GM12878 (cell line): Measurements from ENCODE around the gene TPD52L2. TPM values are rescaled to one million over a fixed set of nuclear protein-coding genes. Genes with fewer than 3 reads are reported as not detected.

Experiments
- ATAC-seq: fragments of 200-7000 bp; cut with Tn5 transposase; 3 replicates; pipeline ENCODE4 v1.9.1; 2020; ENCODE audit warnings: mild to moderate bottlenecking, moderate library complexity
- BruUV-seq: library from RNA; stranded (reverse); fragments of 400-500 nt; replicated peaks from 2 replicates; lab custom pipeline; 2021; lab: Mats Ljungman, UMichigan
- CTCF ChIA-PET: fragments of 300-600 bp; sonication (Branson Sonifier 250); formaldehyde crosslinking; extraction: SDS; loops from one replicate; lab custom pipeline; 2021; ENCODE audit warnings: inconsistent platforms; lab: Yijun Ruan, JAX
- POLR2A ChIA-PET: fragments of 350-600 bp; formaldehyde crosslinking; extraction: SDS; loops from one replicate; lab custom pipeline; 2021; ENCODE audit warnings: inconsistent platforms; lab: Charles Lee
- RAD21 ChIA-PET: fragments of 300-600 bp; sonication (Branson Sonifier 250); formaldehyde crosslinking; loops from one replicate; lab custom pipeline; 2023; ENCODE audit warnings: antibody characterized with exemption; ENCODE audit not compliant: unreplicated experiment; lab: Charles Lee
- SMC1A ChIA-PET: fragments of 300-600 bp; sonication (Branson Sonifier 250); formaldehyde crosslinking; loops from one replicate; lab custom pipeline; 2023; ENCODE audit not compliant: unreplicated experiment, uncharacterized antibody; lab: Charles Lee
- DNase-seq: peaks from one replicate; pipeline ENCODE4 v3.0.0-alpha.2; 2011; ENCODE audit warnings: low read depth, low spot score
- FAIRE-seq: peaks from 3 replicates; lab custom pipeline; 2011; peaks lifted over from hg19 to GRCh38; lab: Jason Lieb, UNC
- H2AFZ ChIP-seq: 2 replicates; pipeline ENCODE4 v1.6.0; 2011; ENCODE audit warnings: low read depth, low read length, control low read depth; ENCODE audit not compliant: control insufficient read depth
- H3K27ac ChIP-seq: 2 replicates; pipeline ENCODE4 v1.5.1; 2011; ENCODE audit warnings: control low read depth; ENCODE audit not compliant: control insufficient read depth, insufficient read depth
- H3K27me3 ChIP-seq, 2 experiments: replicated peaks in 1 of 2; 2 replicates each; pipeline versions ENCODE4 v1.6.0 to v1.6.1; 2011; ENCODE audit warnings: low read length in 1 of 2; ENCODE audit not compliant: control insufficient read depth in 2 of 2, insufficient read depth in 2 of 2
- H3K36me3 ChIP-seq, 2 experiments: 2 replicates each; pipeline ENCODE4 v1.5.1; 2011; ENCODE audit warnings: low read length in 1 of 2; ENCODE audit not compliant: control insufficient read depth in 2 of 2, insufficient read depth in 2 of 2
- H3K4me1 ChIP-seq: 2 replicates; pipeline ENCODE4 v1.6.1; 2011; ENCODE audit warnings: mild to moderate bottlenecking, low read length, moderate library complexity, mixed read lengths; ENCODE audit not compliant: control insufficient read depth, insufficient read depth
- H3K4me2 ChIP-seq: 2 replicates; pipeline ENCODE4 v1.6.0; 2011; ENCODE audit warnings: control low read depth; ENCODE audit not compliant: control insufficient read depth, insufficient read depth
- H3K4me3 ChIP-seq: fragments of 200-600 bp; sonication (generic); 2 replicates; pipeline ENCODE4 v1.5.1; 2016
- H3K79me2 ChIP-seq: 2 replicates; pipeline ENCODE4 v1.6.0; 2011; ENCODE audit warnings: low read length; ENCODE audit not compliant: control insufficient read depth, insufficient read depth
- H3K9ac ChIP-seq: 2 replicates; pipeline ENCODE4 v1.8.0; 2011; ENCODE audit warnings: low read length, control low read depth, mixed read lengths; ENCODE audit not compliant: control insufficient read depth, insufficient read depth
- H3K9me3 ChIP-seq: replicated peaks from 3 replicates; pipeline ENCODE4 v1.5.1; 2011; ENCODE audit warnings: mild to moderate bottlenecking, low read length; ENCODE audit not compliant: control insufficient read depth, insufficient read depth
- H4K20me1 ChIP-seq: 2 replicates; pipeline ENCODE4 v1.6.0; 2011; ENCODE audit not compliant: control insufficient read depth, insufficient read depth
- DPF2 ChIP-seq: fragments of 450-650 bp; IDR thresholded peaks from 2 replicates; pipeline ENCODE4 v1.6.1; 2017; ENCODE audit warnings: mild to moderate bottlenecking
- FOXM1 ChIP-seq: IDR thresholded peaks from 2 replicates; pipeline ENCODE4 v1.6.1; 2012; ENCODE audit warnings: low read depth, mild to moderate bottlenecking, inconsistent platforms, low read length, moderate library complexity
- IKZF1 ChIP-seq: fragments of 450-650 bp; conservative IDR thresholded peaks from 2 replicates; pipeline ENCODE4 v1.6.1; 2017; ENCODE audit warnings: antibody characterized with exemption, mild to moderate bottlenecking
- MEF2A ChIP-seq: IDR thresholded peaks from 2 replicates; pipeline ENCODE4 v1.6.1; 2011; ENCODE audit warnings: low read depth, mild to moderate bottlenecking, low read length, moderate library complexity; ENCODE audit not compliant: insufficient read depth
- MEF2B ChIP-seq: fragments of 450-650 bp; IDR thresholded peaks from 2 replicates; pipeline ENCODE4 v1.6.1; 2018; ENCODE audit warnings: mild to moderate bottlenecking, moderate library complexity; ENCODE audit not compliant: partially characterized antibody, poor library complexity, severe bottlenecking
- NR2C1 ChIP-seq: fragments of 450-650 bp; IDR thresholded peaks from 2 replicates; pipeline ENCODE4 v1.6.1; 2017; ENCODE audit warnings: antibody characterized with exemption, mild to moderate bottlenecking, moderate library complexity
- POLR2A ChIP-seq: IDR thresholded peaks from 2 replicates; pipeline ENCODE4 v1.6.1; 2011; ENCODE audit warnings: low read depth, mild to moderate bottlenecking, low read length
- RAD21 ChIP-seq: IDR thresholded peaks from 2 replicates; pipeline ENCODE4 v1.6.1; 2011; ENCODE audit warnings: mild to moderate bottlenecking, low read depth, low read length, moderate library complexity; ENCODE audit not compliant: insufficient read depth
- RAD51 ChIP-seq: fragments of 450-650 bp; IDR thresholded peaks from 2 replicates; pipeline ENCODE4 v1.6.1; 2016; ENCODE audit warnings: moderate library complexity, mild to moderate bottlenecking, inconsistent platforms
- RFX5 ChIP-seq: IDR thresholded peaks from 2 replicates; pipeline ENCODE4 v1.6.1; 2011; ENCODE audit warnings: low read depth, low read length, improper control_type of control experiment
- RUNX3 ChIP-seq: IDR thresholded peaks from 2 replicates; pipeline ENCODE4 v1.6.1; 2012; ENCODE audit warnings: low read length, inconsistent platforms
- SMAD1 ChIP-seq: fragments of 450-650 bp; IDR thresholded peaks from 2 replicates; pipeline ENCODE4 v1.6.1; 2018; ENCODE audit warnings: mild to moderate bottlenecking, low read depth; ENCODE audit not compliant: partially characterized antibody
- SPI1 ChIP-seq: IDR thresholded peaks from 2 replicates; pipeline ENCODE4 v1.6.1; 2011; ENCODE audit warnings: low read depth, mild to moderate bottlenecking, low read length, moderate library complexity, borderline replicate concordance; ENCODE audit not compliant: insufficient read depth
- SUZ12 ChIP-seq: fragments of 200-600 bp; sonication (generic); IDR thresholded peaks from one replicate; pipeline ENCODE4 v1.6.1; 2018; ENCODE audit warnings: antibody characterized with exemption, mild to moderate bottlenecking; ENCODE audit not compliant: unreplicated experiment
- TCF12 ChIP-seq: IDR thresholded peaks from 2 replicates; pipeline ENCODE4 v1.6.1; 2011; ENCODE audit warnings: low read depth, mild to moderate bottlenecking, low read length
- TCF3 ChIP-seq: IDR thresholded peaks from 2 replicates; pipeline ENCODE4 v1.6.1; 2012; ENCODE audit warnings: low read depth, mild to moderate bottlenecking, low read length, borderline replicate concordance; ENCODE audit not compliant: insufficient read depth
- ZSCAN29 ChIP-seq: fragments of 450-650 bp; IDR thresholded peaks from 2 replicates; pipeline ENCODE4 v1.6.1; 2017; ENCODE audit warnings: mild to moderate bottlenecking, moderate library complexity
- WGBS: methylation state at CpG from one replicate; pipeline ENCODE4 v1.1.6; 2016; ENCODE audit warnings: low lambda C conversion rate; ENCODE audit not compliant: insufficient replicate concordance, insufficient coverage; ENCODE audit errors: missing lambda C conversion rate; 5-methylcytosine and 5-hydroxymethylcytosine counted together
- in situ Hi-C: fragments of 300-500 bp; cut with MboI; formaldehyde crosslinking; loops from 9 replicates; pipeline ENCODE4 v1.14.3; 2018; ENCODE audit warnings: mixed read lengths
- intact Hi-C: fragments of 100-400 bp; cut with micrococcal nuclease; formaldehyde crosslinking; loops from one replicate; pipeline ENCODE4 v1.14.2; 2022; ENCODE audit not compliant: unreplicated experiment
- polyA plus RNA-seq, 11 experiments: library from polyadenylated mRNA; depleted of rRNA in 4 of 11; unstranded in 6 of 11; stranded (reverse) in 5 of 11; fragments of >200 nt; fragmentation: Nextera tagmentation in 4 of 11; fragmentation: Illumina TruSeq in 1 of 11; extraction: Ambion mirVana in 4 of 11; extraction: Trizol in 1 of 11; gene quantifications; 1 replicate in 1 of 11; 2 replicates in 10 of 11; pipeline versions ENCODE4 v1.2.1 to v1.2.3, GENCODE V29; 2011 to 2016; ENCODE audit warnings: inconsistent platforms in 2 of 11, missing spikeins in 2 of 11, low read depth in 1 of 11
- total RNA-seq, 4 experiments: library from RNA; depleted of rRNA in 3 of 4; stranded (reverse); fragments of >200 nt in 3 of 4; fragmentation: Illumina TruSeq in 1 of 4; extraction: Trizol in 1 of 4; gene quantifications; 2 replicates each; pipeline versions ENCODE4 v1.2.1 to v1.2.3, GENCODE V29; 2013 to 2021
- TF ChIP-seq, protein P1 (sequence below): IDR thresholded peaks from 2 replicates; pipeline ENCODE4 v1.6.1; 2011; ENCODE audit warnings: low read depth, low read length, improper control_type of control experiment, borderline replicate concordance
- TF ChIP-seq, protein P2 (sequence below): fragments of 450-650 bp; IDR thresholded peaks from 2 replicates; pipeline ENCODE4 v1.6.1; 2017; ENCODE audit warnings: mild to moderate bottlenecking, low read depth, inconsistent platforms; ENCODE audit not compliant: poor library complexity, severe bottlenecking

Gene TPD52L2
- total and polyA plus RNA-seq, 10 of the 15 experiments (the other 5 are each of a cell fraction or from before 2014, with no cell fraction given), result 1.6 to 71.0 (median 46.3) TPM

DNA sequence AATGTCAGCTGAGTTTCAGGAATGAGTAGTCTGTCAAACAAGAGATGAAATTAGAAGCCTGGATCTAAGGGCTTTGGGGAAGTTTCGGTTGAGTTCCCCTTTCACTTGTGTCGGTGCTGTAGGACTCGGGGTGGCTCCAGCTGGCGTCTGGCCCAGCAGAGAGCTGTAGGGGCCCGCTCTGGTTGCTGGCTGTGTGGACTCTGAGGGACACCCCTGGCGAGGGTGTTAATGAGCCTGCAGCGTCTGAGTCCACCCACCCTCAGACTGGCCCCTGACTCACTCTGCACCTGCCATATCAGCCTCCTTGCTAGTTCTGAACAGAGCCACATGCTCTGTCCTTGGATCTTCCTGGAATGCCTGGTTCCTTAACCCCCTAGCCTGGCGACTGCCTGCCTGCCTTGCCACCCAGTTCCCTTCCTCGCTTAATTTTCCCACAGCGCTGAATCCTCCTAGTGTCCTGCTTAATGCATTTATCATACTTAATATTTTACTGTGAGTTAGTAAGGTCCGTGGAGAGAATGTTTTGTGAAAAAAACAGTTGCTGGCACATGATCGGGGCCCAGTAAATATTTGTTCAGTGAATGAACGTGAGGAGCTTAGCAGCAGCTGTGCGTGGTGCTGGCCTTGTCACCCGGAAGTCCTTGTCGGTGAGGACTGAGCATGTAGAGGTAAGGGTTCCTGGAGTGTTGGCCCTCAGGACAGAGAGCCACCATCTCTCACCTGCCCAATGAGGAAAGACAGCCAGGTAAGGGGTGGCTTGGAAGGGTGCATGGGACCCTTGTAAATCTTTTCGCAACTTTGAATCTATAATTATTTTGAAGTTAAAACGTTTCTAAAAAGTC lies 31.4 kb downstream of the TPD52L2 start:
- peak; percentile 95 for FAIRE-seq
- TSS peak; percentile 68 for BruUV-seq
- TF ChIP-seq SPI1 (peak; percentile 74), ZSCAN29 (no peak), MEF2B (no peak), NR2C1 (peak; percentile 59; the same call in 1 of the 2 replicates), RAD51 (no peak), IKZF1 (peak; percentile 52; the same call in 1 of the 2 replicates), RFX5 (no peak), DPF2 (peak; percentile 28; the same call in 1 of the 2 replicates), TCF3 (peak; percentile 59; the same call in 1 of the 2 replicates), RAD21 (0 out of 2 replicates have a peak, but pooled peaks have one; percentile 8), SUZ12 (no peak), FOXM1 (0 out of 2 replicates have a peak, but pooled peaks have one; percentile 11), RUNX3 (0 out of 2 replicates have a peak, but pooled peaks have one; percentile 1), SMAD1 (peak; percentile 25), MEF2A (0 out of 2 replicates have a peak, but pooled peaks have one; percentile 15), POLR2A (peak; percentile 61), TCF12 (peak; percentile 65)
- TF ChIP-seq, protein P1, sequence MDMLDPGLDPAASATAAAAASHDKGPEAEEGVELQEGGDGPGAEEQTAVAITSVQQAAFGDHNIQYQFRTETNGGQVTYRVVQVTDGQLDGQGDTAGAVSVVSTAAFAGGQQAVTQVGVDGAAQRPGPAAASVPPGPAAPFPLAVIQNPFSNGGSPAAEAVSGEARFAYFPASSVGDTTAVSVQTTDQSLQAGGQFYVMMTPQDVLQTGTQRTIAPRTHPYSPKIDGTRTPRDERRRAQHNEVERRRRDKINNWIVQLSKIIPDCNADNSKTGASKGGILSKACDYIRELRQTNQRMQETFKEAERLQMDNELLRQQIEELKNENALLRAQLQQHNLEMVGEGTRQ, result no peak
- TF ChIP-seq, protein P2, sequence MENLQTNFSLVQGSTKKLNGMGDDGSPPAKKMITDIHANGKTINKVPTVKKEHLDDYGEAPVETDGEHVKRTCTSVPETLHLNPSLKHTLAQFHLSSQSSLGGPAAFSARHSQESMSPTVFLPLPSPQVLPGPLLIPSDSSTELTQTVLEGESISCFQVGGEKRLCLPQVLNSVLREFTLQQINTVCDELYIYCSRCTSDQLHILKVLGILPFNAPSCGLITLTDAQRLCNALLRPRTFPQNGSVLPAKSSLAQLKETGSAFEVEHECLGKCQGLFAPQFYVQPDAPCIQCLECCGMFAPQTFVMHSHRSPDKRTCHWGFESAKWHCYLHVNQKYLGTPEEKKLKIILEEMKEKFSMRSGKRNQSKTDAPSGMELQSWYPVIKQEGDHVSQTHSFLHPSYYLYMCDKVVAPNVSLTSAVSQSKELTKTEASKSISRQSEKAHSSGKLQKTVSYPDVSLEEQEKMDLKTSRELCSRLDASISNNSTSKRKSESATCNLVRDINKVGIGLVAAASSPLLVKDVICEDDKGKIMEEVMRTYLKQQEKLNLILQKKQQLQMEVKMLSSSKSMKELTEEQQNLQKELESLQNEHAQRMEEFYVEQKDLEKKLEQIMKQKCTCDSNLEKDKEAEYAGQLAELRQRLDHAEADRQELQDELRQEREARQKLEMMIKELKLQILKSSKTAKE, result peak; percentile 49

More for the DNA sequence above, 31.4 kb downstream of the TPD52L2 start:
- peak overlapping the region; percentile 84 for H3K27ac ChIP-seq
- peaks cover 7% of the 10 kb centered on the region for H3K4me1 ChIP-seq
- ChIA-PET CTCF (interaction anchor here (0.6 to 1.7 kb wide), 9 partner anchors 14 to 359 kb away, joined by 3 to 5 read pairs (median 3); partner anchors contain the start of genes PRPF6, PTK6 and UCKL1), POLR2A (interaction anchor here (0.6 to 1.2 kb wide), 7 partner anchors 8 to 254 kb away, joined by 3 to 6 read pairs (median 3); partner anchors contain the start of genes RGS19 and TPD52L2), RAD21 (interaction anchor here (0.5 to 1.5 kb wide), 10 partner anchors 22 to 359 kb away, joined by 3 to 4 read pairs (median 3); partner anchors contain the start of genes PTK6 and RTEL1), SMC1A (interaction anchor here (0.7 to 2.0 kb wide), 7 partner anchors 11 to 254 kb away, joined by 3 to 8 read pairs (median 3); partner anchors contain the start of gene TPD52L2)
- ATAC-seq (peak; percentile 83), DNase-seq (no peak)
- H2AFZ ChIP-seq, result no peak overlapping the region
- intact Hi-C loops, result loop anchor here (1.0 kb wide), 1 partner anchor 60 kb away; the partner anchor contains the start of gene UCKL1
- WGBS, result 27% methylated on average over 18 of the region's 18 CpGs
- H3K79me2 ChIP-seq, result peaks cover 59% of the 10 kb centered on the region
- no peaks in the 10 kb centered on the region for H3K27me3 ChIP-seq
- in situ Hi-C loops, result no loop called here
- peak overlapping the region; percentile 68 for H3K9ac ChIP-seq
- peak overlapping the region; percentile 86 for H3K4me3 ChIP-seq
- H3K4me2 ChIP-seq, result peak overlapping the region; percentile 97
- no peaks in the 10 kb centered on the region; a peak in 2 of 4 replicates for H3K36me3 ChIP-seq
- H3K9me3 ChIP-seq, result no peaks in the 10 kb centered on the region
- peaks cover 5% of the 10 kb centered on the region for H4K20me1 ChIP-seq
